ENCODE measurements around the gene SUV39H2.

The SUV39H2 gene

DNA sequence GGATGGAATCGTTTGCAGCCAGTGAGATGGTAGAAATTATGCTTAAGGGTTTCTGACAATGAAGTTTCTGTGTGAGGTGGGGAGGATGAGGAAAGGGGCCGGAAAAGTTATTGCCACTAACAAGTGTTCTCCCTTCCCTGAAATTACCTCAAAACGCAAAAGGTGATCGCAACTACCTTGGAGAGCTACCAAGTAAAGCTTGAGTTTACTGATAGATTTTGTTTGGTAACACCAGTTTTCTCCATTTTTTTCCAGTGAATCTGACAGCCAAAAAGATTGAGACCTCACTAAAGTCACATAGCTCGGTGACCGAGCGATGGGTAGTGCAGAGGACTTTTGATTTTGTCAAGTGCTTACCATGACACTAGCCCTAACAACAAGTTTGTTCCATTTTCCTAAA lies 1.6 kb downstream of the SUV39H2 start:
- no peak overlapping the region for H2AFZ ChIP-seq (ENCODE audit: low read depth, low read length)
- no peak overlapping the region for H3K27ac ChIP-seq (ENCODE audit: low read length)

DNA sequence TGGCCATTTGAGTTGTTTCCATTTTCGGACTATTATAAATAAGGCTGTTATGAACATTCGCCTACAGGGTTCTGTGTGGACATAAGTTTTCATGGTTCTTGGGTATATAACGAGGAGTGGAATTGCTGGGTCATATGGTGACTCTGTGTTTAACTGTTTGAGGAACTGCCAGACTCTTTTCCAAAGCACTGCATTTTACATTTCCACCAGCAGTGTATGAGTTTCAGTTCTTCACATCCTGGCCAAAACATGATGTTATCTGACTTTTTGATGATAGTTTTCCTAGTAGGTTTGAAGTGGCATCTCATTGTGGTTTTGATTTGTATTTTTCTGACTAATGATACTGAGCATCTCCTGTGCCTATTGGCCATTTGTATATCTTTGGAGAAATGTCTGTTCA lies 5.4 kb downstream of the SUV39H2 start:
- Histone ChIP-seq H3K9me3 (ENCODE audit: insufficient read depth, low read length) (no peaks in the 10 kb centered on the region), H3K27ac (ENCODE audit: low read length) (no peak overlapping the region), H2AFZ (ENCODE audit: low read depth, low read length) (no peak overlapping the region), H3K4me1 (ENCODE audit: low read length) (peaks cover 22% of the 10 kb centered on the region), H3K9ac (ENCODE audit: low read length) (no peak overlapping the region), H3K79me2 (ENCODE audit: low read length) (peaks cover 93% of the 10 kb centered on the region), H4K20me1 (ENCODE audit: insufficient read depth, low read length) (peaks cover 11% of the 10 kb centered on the region; the same call in 1 of the 2 replicates), H3K36me3 (replicated peaks; ENCODE audit: low read depth, low read length) (peaks cover 30% of the 10 kb centered on the region), H3K4me2 (ENCODE audit: low read length) (no peak overlapping the region), H3K27me3 (ENCODE audit: low read depth, low read length) (no peaks in the 10 kb centered on the region), H3K4me3 (ENCODE audit: low read length) (no peak overlapping the region)
- no peak for TF ChIP-seq EZH2phosphoT487 (IDR thresholded peaks at IDR 0.05; ENCODE audit: low read depth)
- TF ChIP-seq, protein P1, sequence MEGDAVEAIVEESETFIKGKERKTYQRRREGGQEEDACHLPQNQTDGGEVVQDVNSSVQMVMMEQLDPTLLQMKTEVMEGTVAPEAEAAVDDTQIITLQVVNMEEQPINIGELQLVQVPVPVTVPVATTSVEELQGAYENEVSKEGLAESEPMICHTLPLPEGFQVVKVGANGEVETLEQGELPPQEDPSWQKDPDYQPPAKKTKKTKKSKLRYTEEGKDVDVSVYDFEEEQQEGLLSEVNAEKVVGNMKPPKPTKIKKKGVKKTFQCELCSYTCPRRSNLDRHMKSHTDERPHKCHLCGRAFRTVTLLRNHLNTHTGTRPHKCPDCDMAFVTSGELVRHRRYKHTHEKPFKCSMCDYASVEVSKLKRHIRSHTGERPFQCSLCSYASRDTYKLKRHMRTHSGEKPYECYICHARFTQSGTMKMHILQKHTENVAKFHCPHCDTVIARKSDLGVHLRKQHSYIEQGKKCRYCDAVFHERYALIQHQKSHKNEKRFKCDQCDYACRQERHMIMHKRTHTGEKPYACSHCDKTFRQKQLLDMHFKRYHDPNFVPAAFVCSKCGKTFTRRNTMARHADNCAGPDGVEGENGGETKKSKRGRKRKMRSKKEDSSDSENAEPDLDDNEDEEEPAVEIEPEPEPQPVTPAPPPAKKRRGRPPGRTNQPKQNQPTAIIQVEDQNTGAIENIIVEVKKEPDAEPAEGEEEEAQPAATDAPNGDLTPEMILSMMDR (IDR thresholded peaks at IDR 0.05; ENCODE audit: low read depth, low read length), result no peak

More for the DNA sequence above, 1.6 kb downstream of the SUV39H2 start:
- Histone ChIP-seq H3K4me2 (ENCODE audit: low read length) (peak overlapping the region; percentile 91), H4K20me1 (ENCODE audit: insufficient read depth, low read length) (0 out of 2 replicates have a peak, but pooled peaks cover 3% of the 10 kb centered on the region), H3K9ac (ENCODE audit: low read length) (peak overlapping the region; percentile 81; the same call in 1 of the 2 replicates), H3K4me1 (ENCODE audit: low read length) (peaks cover 28% of the 10 kb centered on the region), H3K9me3 (ENCODE audit: insufficient read depth, low read length) (no peaks in the 10 kb centered on the region), H3K36me3 (replicated peaks; ENCODE audit: low read depth, low read length) (peaks cover 15% of the 10 kb centered on the region), H3K27me3 (ENCODE audit: low read depth, low read length) (no peaks in the 10 kb centered on the region), H3K79me2 (ENCODE audit: low read length) (peaks cover 81% of the 10 kb centered on the region), H3K4me3 (ENCODE audit: low read length) (peak overlapping the region; percentile 99)
- TF ChIP-seq, protein P1 (IDR thresholded peaks at IDR 0.05; ENCODE audit: low read depth, low read length), result no peak
- no peak for TF ChIP-seq EZH2phosphoT487 (IDR thresholded peaks at IDR 0.05; ENCODE audit: low read depth)

DNA sequence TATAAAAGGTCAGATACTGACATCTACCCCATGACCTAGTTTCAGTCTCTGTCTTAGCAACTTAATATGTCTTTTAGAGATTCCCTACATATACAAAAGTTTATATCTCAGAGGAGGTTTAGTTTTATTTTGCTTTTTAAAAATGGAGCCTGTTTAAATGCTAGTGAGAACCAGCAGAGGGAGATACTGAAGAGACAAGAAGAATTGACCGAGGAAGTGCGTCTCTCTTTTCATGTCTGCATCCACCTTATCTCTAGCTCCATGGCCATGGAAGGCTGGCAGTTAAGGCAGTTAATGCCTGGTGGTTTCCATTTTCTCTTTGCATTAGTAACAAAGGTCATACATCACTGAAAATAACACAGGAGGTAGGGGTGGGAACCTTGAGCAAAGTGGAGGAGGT lies 10.7 kb downstream of the SUV39H2 start:
- Histone ChIP-seq H2AFZ (ENCODE audit: low read depth, low read length) (no peak overlapping the region), H3K27ac (ENCODE audit: low read length) (no peak overlapping the region), H3K4me2 (ENCODE audit: low read length) (no peak overlapping the region), H3K36me3 (replicated peaks; ENCODE audit: low read depth, low read length) (peaks cover 23% of the 10 kb centered on the region), H3K4me3 (ENCODE audit: low read length) (no peak overlapping the region), H3K4me1 (ENCODE audit: low read length) (no peaks in the 10 kb centered on the region), H3K27me3 (ENCODE audit: low read depth, low read length) (no peaks in the 10 kb centered on the region), H4K20me1 (ENCODE audit: insufficient read depth, low read length) (peaks cover 22% of the 10 kb centered on the region), H3K79me2 (ENCODE audit: low read length) (peaks cover 89% of the 10 kb centered on the region), H3K9ac (ENCODE audit: low read length) (no peak overlapping the region), H3K9me3 (ENCODE audit: insufficient read depth, low read length) (no peaks in the 10 kb centered on the region)
- TF ChIP-seq, protein P1 (IDR thresholded peaks at IDR 0.05; ENCODE audit: low read depth, low read length), result peak; percentile 32; the same call in 1 of the 2 replicates
- no peak for TF ChIP-seq EZH2phosphoT487 (IDR thresholded peaks at IDR 0.05; ENCODE audit: low read depth)

DNA sequence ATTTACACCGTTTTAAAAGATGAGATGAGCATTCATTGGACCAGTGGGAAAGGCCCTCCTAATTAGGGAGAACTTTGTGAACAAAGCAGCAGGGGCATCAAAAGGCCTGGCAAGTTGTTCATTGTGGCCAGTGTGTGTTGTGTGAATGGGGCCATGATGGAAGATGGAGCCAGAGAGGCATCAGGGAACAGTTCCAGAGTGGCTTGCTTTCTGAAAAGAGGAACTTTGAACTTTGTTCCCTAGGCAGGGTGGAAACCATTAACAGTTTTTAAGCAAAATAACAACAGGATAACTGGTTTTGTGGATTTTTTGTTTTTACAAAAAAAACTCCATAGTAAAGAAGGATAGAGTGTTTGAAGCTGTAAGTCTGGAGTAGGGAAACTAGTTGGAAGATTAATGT lies 12.5 kb downstream of the SUV39H2 start:
- Histone ChIP-seq H3K9me3 (ENCODE audit: insufficient read depth, low read length) (no peaks in the 10 kb centered on the region), H3K27ac (ENCODE audit: low read length) (no peak overlapping the region), H4K20me1 (ENCODE audit: insufficient read depth, low read length) (peaks cover 16% of the 10 kb centered on the region), H3K9ac (ENCODE audit: low read length) (no peak overlapping the region), H3K4me3 (ENCODE audit: low read length) (no peak overlapping the region), H3K79me2 (ENCODE audit: low read length) (peaks cover 85% of the 10 kb centered on the region), H3K4me1 (ENCODE audit: low read length) (no peaks in the 10 kb centered on the region), H2AFZ (ENCODE audit: low read depth, low read length) (no peak overlapping the region), H3K27me3 (ENCODE audit: low read depth, low read length) (no peaks in the 10 kb centered on the region), H3K4me2 (ENCODE audit: low read length) (no peak overlapping the region), H3K36me3 (replicated peaks; ENCODE audit: low read depth, low read length) (peaks cover 10% of the 10 kb centered on the region)
- TF ChIP-seq, protein P1 (IDR thresholded peaks at IDR 0.05; ENCODE audit: low read depth, low read length), result no peak
- TF ChIP-seq EZH2phosphoT487 (IDR thresholded peaks at IDR 0.05; ENCODE audit: low read depth), result no peak
